H1 (cell line): ENCODE results near the gene ACOT6. TPM values are rescaled to one million over a fixed set of nuclear protein-coding genes. Genes with fewer than 3 reads are reported as not detected.

Experiments used
- CTCF ChIA-PET: fragments of 300-600 bp; sonication (Branson Sonifier 250); formaldehyde crosslinking; loops from one replicate; lab custom pipeline; 2021; ENCODE audit not compliant: partially characterized antibody; lab: Charles Lee
- POLR2A ChIA-PET: fragments of 300-600 bp; sonication (Branson Sonifier 250); formaldehyde crosslinking; loops from one replicate; lab custom pipeline; 2021; ENCODE audit warnings: inconsistent platforms; ENCODE audit not compliant: partially characterized antibody; lab: Charles Lee
- DNase-seq, 2 experiments: peaks; one replicate each; pipeline versions ENCODE4 v3.0.0 to v3.0.0-alpha.2; 2010 to 2022; ENCODE audit warnings: low spot score in 2 of 2, low read depth in 1 of 2, mixed read lengths in 1 of 2
- FAIRE-seq: peaks from 2 replicates; lab custom pipeline; 2011; peaks lifted over from hg19 to GRCh38; lab: Jason Lieb, UNC
- H2AFZ ChIP-seq: 2 replicates; pipeline ENCODE4 v1.8.1; 2012; ENCODE audit warnings: low read length, inconsistent platforms
- H2AK5ac ChIP-seq: 2 replicates; pipeline ENCODE4 v1.6.1; 2013; ENCODE audit warnings: low read depth, low read length
- H2BK120ac ChIP-seq: replicated peaks from 2 replicates; pipeline ENCODE3; 2013; ENCODE audit warnings: low read depth, low read length, inconsistent platforms
- H2BK12ac ChIP-seq: 2 replicates; pipeline ENCODE4 v1.6.1; 2013; ENCODE audit warnings: low read depth, low read length
- H2BK15ac ChIP-seq: 2 replicates; pipeline ENCODE4 v1.6.1; 2013; ENCODE audit warnings: low read length
- H2BK20ac ChIP-seq: 2 replicates; pipeline ENCODE4 v1.6.1; 2013; ENCODE audit warnings: low read length
- H2BK5ac ChIP-seq: 2 replicates; pipeline ENCODE4 v1.6.1; 2013; ENCODE audit warnings: low read depth, low read length
- H3K14ac ChIP-seq: 2 replicates; pipeline ENCODE4 v1.6.1; 2013; ENCODE audit warnings: inconsistent platforms; ENCODE audit not compliant: insufficient read length
- H3K18ac ChIP-seq: 2 replicates; pipeline ENCODE4 v1.6.1; 2013; ENCODE audit warnings: low read length; ENCODE audit errors: extremely low read depth
- H3K23ac ChIP-seq: 2 replicates; pipeline ENCODE4 v1.6.1; 2013; ENCODE audit warnings: inconsistent platforms; ENCODE audit not compliant: insufficient read length
- H3K23me2 ChIP-seq: 2 replicates; pipeline ENCODE4 v1.6.1; 2013; ENCODE audit warnings: low read depth, low read length
- H3K27ac ChIP-seq: 2 replicates; pipeline ENCODE4 v1.6.1; 2011; ENCODE audit warnings: low read depth, low read length, inconsistent platforms
- H3K27me3 ChIP-seq, 4 experiments: replicated peaks in 1 of 4; 1 replicate in 1 of 4; 2 replicates in 3 of 4; pipeline versions ENCODE4 v1.6.1 to v1.8.1; 2011 to 2013; ENCODE audit warnings: low read length in 3 of 4, mild to moderate bottlenecking in 3 of 4, inconsistent platforms in 2 of 4, mixed read lengths in 2 of 4, moderate library complexity in 1 of 4; ENCODE audit not compliant: control insufficient read depth in 3 of 4, insufficient read depth in 3 of 4; ENCODE audit errors: extremely low read depth in 1 of 4
- H3K36me3 ChIP-seq, 4 experiments: 2 replicates each; pipeline versions ENCODE4 v1.6.1 to v1.8.1; 2011 to 2013; ENCODE audit warnings: mild to moderate bottlenecking in 4 of 4, low read length in 3 of 4, moderate library complexity in 2 of 4, control low read depth in 1 of 4, inconsistent platforms in 1 of 4; ENCODE audit not compliant: insufficient read depth in 4 of 4, control insufficient read depth in 2 of 4
- H3K4ac ChIP-seq: replicated peaks from 2 replicates; pipeline ENCODE3; 2013; ENCODE audit warnings: low read length, low read depth, mixed read lengths, inconsistent platforms; ENCODE audit not compliant: insufficient read length
- H3K4me1 ChIP-seq, 4 experiments: replicated peaks in 1 of 4; 1 replicate in 1 of 4; 2 replicates in 3 of 4; pipeline versions ENCODE4 v1.6.1 to v1.8.1; 2011 to 2013; ENCODE audit warnings: low read length in 3 of 4, inconsistent platforms in 2 of 4, mixed read lengths in 1 of 4; ENCODE audit not compliant: insufficient read depth in 4 of 4, control insufficient read depth in 3 of 4
- H3K4me2 ChIP-seq, 2 experiments: 2 replicates each; pipeline versions ENCODE4 v1.6.1 to v1.8.1; 2011 to 2013; ENCODE audit warnings: low read depth in 2 of 2, low read length in 2 of 2, control low read depth in 1 of 2, inconsistent platforms in 1 of 2, mild to moderate bottlenecking in 1 of 2; ENCODE audit not compliant: insufficient read depth in 1 of 2
- H3K4me3 ChIP-seq, 4 experiments: fragments of 200-600, 300-600 bp in 1 of 4; sonication (generic), shearing (Covaris generic), sonication (Bioruptor Twin) in 1 of 4; 2 replicates each; pipeline versions ENCODE4 v1.5.1 to v1.8.1; 2011 to 2016; ENCODE audit warnings: low read length in 4 of 4, low read depth in 3 of 4, control low read depth in 2 of 4, inconsistent platforms in 2 of 4, mild to moderate bottlenecking in 2 of 4, mixed read lengths in 1 of 4, moderate library complexity in 1 of 4; ENCODE audit not compliant: insufficient read depth in 2 of 4; ENCODE audit errors: extremely low read depth in 1 of 4
- H3K56ac ChIP-seq: replicated peaks from 2 replicates; pipeline ENCODE3; 2013; ENCODE audit warnings: low read depth, mild to moderate bottlenecking, mixed read lengths, low read length, inconsistent platforms; ENCODE audit not compliant: insufficient read length
- H3K79me1 ChIP-seq: 2 replicates; pipeline ENCODE4 v1.6.1; 2013; ENCODE audit warnings: low read depth, low read length, control low read depth
- H3K79me2 ChIP-seq, 2 experiments: 2 replicates each; pipeline versions ENCODE4 v1.6.1 to v1.8.1; 2012 to 2013; ENCODE audit warnings: low read length in 2 of 2, mild to moderate bottlenecking in 2 of 2, inconsistent platforms in 1 of 2; ENCODE audit not compliant: insufficient read depth in 2 of 2, control insufficient read depth in 1 of 2
- H3K9ac ChIP-seq, 4 experiments: replicated peaks in 1 of 4; 1 replicate in 1 of 4; 2 replicates in 3 of 4; pipeline versions ENCODE4 v1.6.1 to v1.8.1; 2011 to 2013; ENCODE audit warnings: low read depth in 3 of 4, low read length in 3 of 4, control low read depth in 2 of 4, mild to moderate bottlenecking in 2 of 4, moderate library complexity in 2 of 4, inconsistent platforms in 1 of 4; ENCODE audit errors: extremely low read depth in 1 of 4
- H3K9me3 ChIP-seq, 2 experiments: 2 replicates each; pipeline versions ENCODE4 v1.6.1 to v1.8.1; 2012 to 2013; ENCODE audit warnings: mild to moderate bottlenecking in 2 of 2, moderate library complexity in 2 of 2, control low read depth in 1 of 2, inconsistent platforms in 1 of 2, low read depth in 1 of 2, low read length in 1 of 2, mixed read lengths in 1 of 2; ENCODE audit not compliant: insufficient read depth in 2 of 2
- H4K20me1 ChIP-seq, 2 experiments: replicated peaks in 1 of 2; 2 replicates each; pipeline versions ENCODE3 to v1.8.1; 2011 to 2013; ENCODE audit warnings: inconsistent platforms in 2 of 2, low read length in 2 of 2, mild to moderate bottlenecking in 1 of 2; ENCODE audit not compliant: insufficient read depth in 2 of 2, control insufficient read depth in 1 of 2
- H4K5ac ChIP-seq: 2 replicates; pipeline ENCODE4 v1.6.1; 2013; ENCODE audit warnings: low read length, low read depth, mixed read lengths, inconsistent platforms; ENCODE audit not compliant: insufficient read length
- H4K8ac ChIP-seq: 2 replicates; pipeline ENCODE4 v1.8.0; 2013; ENCODE audit warnings: mild to moderate bottlenecking, moderate library complexity, low read length, inconsistent platforms; ENCODE audit not compliant: insufficient read depth; ENCODE audit errors: extremely low read depth
- H4K91ac ChIP-seq: replicated peaks from 2 replicates; pipeline ENCODE3; 2013; ENCODE audit warnings: low read length, mixed read lengths, inconsistent platforms; ENCODE audit not compliant: insufficient read length
- ATF2 ChIP-seq: IDR thresholded peaks from 2 replicates; pipeline ENCODE4 v1.6.1; 2012; ENCODE audit warnings: low read length, inconsistent platforms
- ATF3 ChIP-seq: IDR thresholded peaks from 2 replicates; pipeline ENCODE4 v1.6.1; 2011; ENCODE audit warnings: low read depth, mild to moderate bottlenecking, low read length; ENCODE audit not compliant: insufficient read depth
- BCL11A ChIP-seq, 2 experiments: IDR thresholded peaks; one replicate each; pipeline ENCODE4 v1.6.1; 2011; ENCODE audit warnings: low read depth in 2 of 2, low read length in 2 of 2, mild to moderate bottlenecking in 2 of 2
- CBX8 ChIP-seq: fragments of 300-800, 300-1000 bp; sonication (generic); IDR thresholded peaks from 2 replicates; pipeline ENCODE4 v1.7.1; 2016; ENCODE audit warnings: low read depth, low read length, borderline replicate concordance
- FOSL1 ChIP-seq: IDR thresholded peaks from 2 replicates; pipeline ENCODE4 v1.6.1; 2011; ENCODE audit warnings: mild to moderate bottlenecking, low read depth, low read length, moderate library complexity; ENCODE audit not compliant: insufficient read depth
- JUND ChIP-seq: IDR thresholded peaks from 2 replicates; pipeline ENCODE4 v1.6.1; 2011; ENCODE audit warnings: mild to moderate bottlenecking, improper control_type of control experiment, low read length
- SIRT6 ChIP-seq: IDR thresholded peaks from one replicate; pipeline ENCODE4 v1.7.1; 2012; ENCODE audit warnings: low read length, inconsistent platforms
- SUZ12 ChIP-seq: fragments of 200-600 bp; sonication (generic); IDR thresholded peaks from 2 replicates; pipeline ENCODE4 v1.6.1; 2012; ENCODE audit warnings: mild to moderate bottlenecking, inconsistent platforms, low read length, moderate library complexity, mixed read lengths
- YY1 ChIP-seq: IDR thresholded peaks from 2 replicates; pipeline ENCODE4 v1.6.1; 2011; ENCODE audit warnings: low read depth, mild to moderate bottlenecking, low read length
- WGBS, 2 experiments: shearing (Covaris generic) in 1 of 2; methylation state at CpG; one replicate each; pipeline versions ENCODE4 v1.1.6 to v1.1.7; 2013 to 2015; ENCODE audit warnings: low lambda C conversion rate in 2 of 2, mixed read lengths in 2 of 2, inconsistent platforms in 1 of 2, low coverage in 1 of 2, missing lambda C conversion rate in 1 of 2; ENCODE audit not compliant: insufficient replicate concordance in 2 of 2, insufficient coverage in 1 of 2, insufficient read length in 1 of 2; ENCODE audit errors: extremely low coverage in 1 of 2, missing lambda C conversion rate in 1 of 2; 5-methylcytosine and 5-hydroxymethylcytosine counted together
- polyA plus RNA-seq, 7 experiments: library from polyadenylated mRNA; depleted of rRNA in 3 of 7; stranded (reverse) in 5 of 7; unstranded in 2 of 7; fragments of >200 nt in 5 of 7; fragments of 200-250 nt in 2 of 7; gene quantifications; 1 replicate in 5 of 7; 2 replicates in 1 of 7; 4 replicates in 1 of 7; pipeline versions ENCODE4 v1.2.1 to v1.2.3, GENCODE V29; 2011 to 2013; ENCODE audit warnings: missing spikeins in 2 of 7, mixed read lengths in 2 of 7
- total RNA-seq: library from RNA; stranded (reverse); fragmentation: NEBNext Ultra II Directional; extraction: Animal tissue kit (Norgen Biotek cat#: 25700); gene quantifications from 2 replicates; pipeline ENCODE4 v1.2.1, GENCODE V29; 2021

Gene ACOT6
- total and polyA plus RNA-seq, 2 of the 8 experiments (the other 6 are each of a cell fraction or from before 2014, with no cell fraction given), result not detected

GRCh38 chr14:73644531-73645247 is 32.4 kb downstream of the ACOT6 start, which contains the start of gene DNAL1:
Gene DNAL1, plus strand, starts transcription at chr14:73644986. Its CDS starts 54 bp downstream, at chr14:73645040.
- H2AFZ ChIP-seq, result peak within 1 kb of the TSS; percentile 89
- H3K14ac ChIP-seq, result no peak within 1 kb of the TSS
- H2BK12ac ChIP-seq, result no peak within 1 kb of the TSS
- H4K8ac ChIP-seq, result no peak within 1 kb of the TSS; the same call in 1 of the 2 replicates
- H2BK5ac ChIP-seq, result peak within 1 kb of the TSS; percentile 92
- H3K4me3 ChIP-seq, result peak within 1 kb of the TSS; percentile 87 to 96 (median 94)
- peaks cover 0 to 3% of the 10 kb centered on the region in 2 experiments; a peak in 2 of 4 replicates for H3K79me2 ChIP-seq
- H3K4ac ChIP-seq, result no peak within 1 kb of the TSS
- no peaks in the 10 kb centered on the region for H3K36me3 ChIP-seq
- H3K27me3 ChIP-seq, result no peaks in the 10 kb centered on the region; a peak in 1 of 7 replicates
- H3K79me1 ChIP-seq, result 0 out of 2 replicates have a peak, but pooled peaks cover 2% of the 10 kb centered on the region
- no peak within 1 kb of the TSS for H2BK15ac ChIP-seq
- CTCF ChIA-PET, result interaction anchor here (1.0 to 1.6 kb wide), 2 partner anchors 12 to 68 kb away, joined by 3 to 6 read pairs; no protein-coding TSS in a partner anchor
- H4K5ac ChIP-seq, result peak within 1 kb of the TSS; percentile 85
- POLR2A ChIA-PET, result interaction anchor here (0.6 to 1.6 kb wide), 9 partner anchors 10 to 76 kb away, joined by 3 to 5 read pairs (median 4); partner anchors contain the start of genes ACOT2 and ACOT6
- H3K27ac ChIP-seq, result peak within 1 kb of the TSS; percentile 59
- WGBS, 2 experiments, result 1% methylated on average over 43 of the region's 43 CpGs; no CpG with 5 or more reads in 1 of the 2 experiments
- DNase-seq (peak; percentile 73 to 94), FAIRE-seq (peak; percentile 92)
- H3K4me1 ChIP-seq, result peaks cover 0 to 5% (median 2%) of the 10 kb centered on the region in 4 experiments; a peak in 2 of 7 replicates
- peak within 1 kb of the TSS; percentile 74 to 77 for H3K4me2 ChIP-seq
- peaks cover 4% of the 10 kb centered on the region; the same call in 1 of the 2 replicates for H3K23me2 ChIP-seq
- no peak within 1 kb of the TSS for H4K91ac ChIP-seq
- H3K56ac ChIP-seq, result peak within 1 kb of the TSS; percentile 34
- H3K9me3 ChIP-seq, result no peaks in the 10 kb centered on the region
- H3K9ac ChIP-seq, result peak within 1 kb of the TSS; percentile 45 to 79 (median 68)
- no peak within 1 kb of the TSS for H2AK5ac ChIP-seq
- no peak within 1 kb of the TSS for H2BK20ac ChIP-seq
- peak within 1 kb of the TSS; percentile 48 for H3K18ac ChIP-seq
- no peaks in the 10 kb centered on the region for H4K20me1 ChIP-seq
- H2BK120ac ChIP-seq, result no peak within 1 kb of the TSS
- H3K23ac ChIP-seq, result no peak within 1 kb of the TSS
- TF ChIP-seq FOSL1, result no peak
- no peak for TF ChIP-seq BCL11A (IDR thresholded peaks at IDR 0.05; ENCODE audit: low read depth in 2 of 2, low read length in 2 of 2)
- no peak for TF ChIP-seq JUND
- no peak for TF ChIP-seq SIRT6
- no peak for TF ChIP-seq ATF2
- TF ChIP-seq ATF3, result no peak
- TF ChIP-seq SUZ12, result no peak
- TF ChIP-seq YY1, result no peak; the same call in 1 of the 2 replicates
- TF ChIP-seq CBX8, result no peak
